Measurements from ENCODE around the gene POLR3GL. TPM values are rescaled to one million over a fixed set of nuclear protein-coding genes. Genes with fewer than 3 reads are reported as not detected.
"Not testable (repeated sequence)": the region's sequence is repeated elsewhere in the genome, so short reads cannot be mapped to it uniquely, and the experiment has no call there.

POLR3GL gene
- total RNA-seq, 2 experiments from 2014 or later = 19.8 to 27.3 TPM

DNA sequence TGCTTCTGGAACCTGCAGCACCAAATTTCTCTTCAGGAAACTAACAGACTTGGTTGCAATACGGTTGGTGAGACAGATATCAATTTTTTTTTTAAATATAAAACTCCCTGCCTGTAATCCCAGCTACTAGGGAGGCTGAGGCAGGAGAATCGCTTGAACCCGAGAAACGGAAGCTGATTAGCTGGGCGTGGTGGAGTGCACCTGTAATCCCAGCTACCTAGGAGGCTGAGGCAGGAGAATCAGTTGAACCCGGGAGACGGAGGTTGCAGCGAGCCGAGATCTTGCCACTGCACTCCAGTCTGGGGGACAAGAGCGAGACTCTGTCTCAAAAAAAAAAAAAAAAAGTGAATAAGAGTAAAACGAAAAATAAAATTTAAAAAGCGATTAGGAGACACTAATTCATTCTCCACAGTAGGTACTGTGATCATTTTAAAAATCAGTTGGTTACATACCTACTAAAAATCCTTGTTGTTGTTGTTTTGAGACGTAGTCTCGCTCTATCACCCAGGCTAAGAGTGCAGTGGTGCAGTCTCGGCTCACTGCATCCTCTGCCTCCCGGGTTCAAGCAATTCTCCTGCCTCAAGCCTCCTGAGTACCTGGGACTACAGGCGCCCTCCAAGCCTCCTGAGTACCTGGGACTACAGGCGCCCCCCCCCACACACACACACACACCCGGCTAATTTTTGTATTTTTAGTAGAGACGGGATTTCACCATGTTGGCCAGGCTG is 36.4 kb upstream of the POLR3GL start:
- peak overlapping the region; percentile 92 for H3K4me3 ChIP-seq (ENCODE audit: low read depth, low read length, poor library complexity, severe bottlenecking)
- DNase-seq (ENCODE audit: low spot score) = peak; percentile 38
- H4K20me1 ChIP-seq (ENCODE audit: insufficient read depth, low read length) = no peaks in the 10 kb centered on the region; the same call in 1 of the 2 replicates
- CTCF ChIA-PET (ENCODE audit: unreplicated experiment) = interaction anchor here (0.6 to 1.1 kb wide), 3 partner anchors 9 to 225 kb away, joined by 3 to 4 read pairs (median 3); partner anchors contain the start of genes NUDT17 and PEX11B
- peak overlapping the region; percentile 6; the same call in 1 of the 2 replicates for H2AFZ ChIP-seq (ENCODE audit: low read length)
- peaks cover 33% of the 10 kb centered on the region for H3K4me1 ChIP-seq (ENCODE audit: insufficient read depth, low read length, poor library complexity, severe bottlenecking)
- no peak for TF ChIP-seq EZH2phosphoT487 (IDR thresholded peaks at IDR 0.05; ENCODE audit: borderline replicate concordance, low read depth, low read length)
- peaks cover 28% of the 10 kb centered on the region for H3K36me3 ChIP-seq (ENCODE audit: insufficient read depth, low read length)
- H3K79me2 ChIP-seq (ENCODE audit: insufficient read depth, low read depth, low read length) = peaks cover 16% of the 10 kb centered on the region
- peak overlapping the region; percentile 69 for H3K4me2 ChIP-seq (ENCODE audit: low read length)
- POLR2A ChIA-PET = interaction anchor here (0.6 to 2.2 kb wide), 18 partner anchors 8 to 109 kb away, joined by 3 to 20 read pairs (median 4); partner anchors contain the start of genes ANKRD34A, LIX1L, PEX11B and PIAS3
- H3K9me3 ChIP-seq (ENCODE audit: low read length) = no peaks in the 10 kb centered on the region
- TSS peak; percentile 99 for BruUV-seq (replicated peaks)
- no peaks in the 10 kb centered on the region for H3K9me2 ChIP-seq (ENCODE audit: insufficient read depth, low read length)
- intact Hi-C loops (cut with micrococcal nuclease; ENCODE audit: unreplicated experiment) = loop anchor here (1.0 to 5.0 kb wide), 2 partner anchors 36 to 69 kb away; partner anchors contain the start of genes ANKRD34A, POLR3GL and TXNIP
- peak overlapping the region; percentile 91 for H3K27ac ChIP-seq (ENCODE audit: low read depth, low read length, poor library complexity, severe bottlenecking)

DNA sequence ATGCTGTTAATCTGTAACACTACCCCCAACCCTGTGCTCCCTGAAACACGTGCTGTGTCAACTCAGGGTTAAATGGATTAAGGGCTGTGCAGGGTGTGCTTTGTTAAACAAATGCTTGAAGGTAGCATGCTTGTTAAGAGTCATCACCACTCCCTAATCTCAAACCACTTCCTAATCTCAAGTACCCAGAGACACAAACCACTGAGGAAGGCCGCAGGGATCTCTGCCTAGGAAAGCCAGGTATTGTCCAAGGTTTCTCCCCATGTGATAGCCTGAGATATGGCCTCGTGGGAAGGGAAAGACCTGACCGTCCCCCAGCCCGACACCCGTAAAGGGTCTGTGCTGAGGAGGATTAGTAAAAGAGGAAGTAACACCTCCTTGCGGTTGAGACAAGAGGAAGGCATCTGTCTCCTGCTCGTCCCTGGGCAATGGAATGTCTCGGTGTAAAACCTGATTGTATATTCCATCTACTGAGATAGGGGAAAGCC is 31.9 kb upstream of the POLR3GL start:
- H3K9me2 ChIP-seq (ENCODE audit: insufficient read depth, low read length); H4K20me1 ChIP-seq (ENCODE audit: insufficient read depth, low read length); H3K9me3 ChIP-seq (ENCODE audit: low read length); BruUV-seq (replicated peaks); H3K79me2 ChIP-seq (ENCODE audit: insufficient read depth, low read depth, low read length): not testable (repeated sequence)
- peak overlapping the region; percentile 45 for H3K4me3 ChIP-seq (ENCODE audit: low read depth, low read length, poor library complexity, severe bottlenecking)
- intact Hi-C loops (cut with micrococcal nuclease; ENCODE audit: unreplicated experiment) = loop anchor here (1.0 kb wide), 1 partner anchor 25 kb away; no protein-coding TSS in a partner anchor
- H3K4me2 ChIP-seq (ENCODE audit: low read length) = peak overlapping the region; percentile 55
- H3K27ac ChIP-seq (ENCODE audit: low read depth, low read length, poor library complexity, severe bottlenecking) = peak overlapping the region; percentile 60
- ChIA-PET POLR2A (interaction anchor here (1.1 kb wide), 2 partner anchors 22 to 32 kb away, joined by 3 to 6 read pairs; partner anchors contain the start of genes ANKRD34A and POLR3GL), CTCF (ENCODE audit: unreplicated experiment) (interaction anchor here (0.6 kb wide), 1 partner anchor 101 kb away, joined by 3 read pairs; no protein-coding TSS in a partner anchor)
- H3K4me1 ChIP-seq (ENCODE audit: insufficient read depth, low read length, poor library complexity, severe bottlenecking) = peaks cover 37% of the 10 kb centered on the region
- DNase-seq (ENCODE audit: low spot score) = peak; percentile 83
- H3K36me3 ChIP-seq (ENCODE audit: insufficient read depth, low read length) = peaks cover 22% of the 10 kb centered on the region; the same call in 1 of the 2 replicates
- H2AFZ ChIP-seq (ENCODE audit: low read length) = peak overlapping the region; percentile 28; the same call in 1 of the 2 replicates

DNA sequence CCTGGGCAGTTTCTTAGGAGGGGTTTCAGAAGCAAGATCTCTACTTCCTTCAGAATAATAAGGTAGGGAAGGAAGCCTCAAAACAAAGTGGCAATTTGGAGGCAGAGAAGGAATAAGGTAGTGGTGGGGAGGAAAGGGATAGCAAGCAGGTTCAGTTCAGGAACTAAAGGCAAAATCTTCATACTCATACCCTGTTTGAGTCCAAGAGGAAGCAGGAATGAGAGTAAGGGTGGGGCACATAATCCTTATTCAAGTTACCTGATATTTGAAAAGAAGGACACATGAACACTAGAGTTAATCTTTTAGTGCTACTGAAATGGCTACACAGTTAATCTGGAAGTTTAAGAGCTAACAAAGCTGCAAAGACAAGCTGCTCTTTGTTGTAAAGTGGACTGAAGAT is 28.8 kb upstream of the POLR3GL start:
- ChIA-PET POLR2A (interaction anchor here (0.7 to 1.2 kb wide), 3 partner anchors 8 to 77 kb away, joined by 3 read pairs; partner anchors contain the start of genes LIX1L, PIAS3 and RBM8A), CTCF (ENCODE audit: unreplicated experiment) (no interaction called here)
- Histone ChIP-seq H3K4me2 (ENCODE audit: low read length) (no peak overlapping the region), H3K36me3 (ENCODE audit: insufficient read depth, low read length) (peaks cover 24% of the 10 kb centered on the region), H3K9me2 (ENCODE audit: insufficient read depth, low read length) (no peaks in the 10 kb centered on the region), H4K20me1 (ENCODE audit: insufficient read depth, low read length) (no peaks in the 10 kb centered on the region), H3K79me2 (ENCODE audit: insufficient read depth, low read depth, low read length) (no peaks in the 10 kb centered on the region), H3K4me1 (ENCODE audit: insufficient read depth, low read length, poor library complexity, severe bottlenecking) (peaks cover 32% of the 10 kb centered on the region), H3K9me3 (ENCODE audit: low read length) (no peaks in the 10 kb centered on the region), H3K27ac (ENCODE audit: low read depth, low read length, poor library complexity, severe bottlenecking) (no peak overlapping the region), H2AFZ (ENCODE audit: low read length) (no peak overlapping the region), H3K4me3 (ENCODE audit: low read depth, low read length, poor library complexity, severe bottlenecking) (no peak overlapping the region)
- BruUV-seq (replicated peaks) = no TSS peak
- intact Hi-C loops (cut with micrococcal nuclease; ENCODE audit: unreplicated experiment) = no loop called here
- TF ChIP-seq EZH2phosphoT487 (IDR thresholded peaks at IDR 0.05; ENCODE audit: borderline replicate concordance, low read depth, low read length) = no peak
- TF ChIP-seq, protein P1, sequence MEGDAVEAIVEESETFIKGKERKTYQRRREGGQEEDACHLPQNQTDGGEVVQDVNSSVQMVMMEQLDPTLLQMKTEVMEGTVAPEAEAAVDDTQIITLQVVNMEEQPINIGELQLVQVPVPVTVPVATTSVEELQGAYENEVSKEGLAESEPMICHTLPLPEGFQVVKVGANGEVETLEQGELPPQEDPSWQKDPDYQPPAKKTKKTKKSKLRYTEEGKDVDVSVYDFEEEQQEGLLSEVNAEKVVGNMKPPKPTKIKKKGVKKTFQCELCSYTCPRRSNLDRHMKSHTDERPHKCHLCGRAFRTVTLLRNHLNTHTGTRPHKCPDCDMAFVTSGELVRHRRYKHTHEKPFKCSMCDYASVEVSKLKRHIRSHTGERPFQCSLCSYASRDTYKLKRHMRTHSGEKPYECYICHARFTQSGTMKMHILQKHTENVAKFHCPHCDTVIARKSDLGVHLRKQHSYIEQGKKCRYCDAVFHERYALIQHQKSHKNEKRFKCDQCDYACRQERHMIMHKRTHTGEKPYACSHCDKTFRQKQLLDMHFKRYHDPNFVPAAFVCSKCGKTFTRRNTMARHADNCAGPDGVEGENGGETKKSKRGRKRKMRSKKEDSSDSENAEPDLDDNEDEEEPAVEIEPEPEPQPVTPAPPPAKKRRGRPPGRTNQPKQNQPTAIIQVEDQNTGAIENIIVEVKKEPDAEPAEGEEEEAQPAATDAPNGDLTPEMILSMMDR (conservative IDR thresholded peaks at IDR 0.05; ENCODE audit: low read length) = no peak
- DNase-seq (ENCODE audit: low spot score) = no peak
